Sigmoid colon (tissue), 7 donors: ENCODE measurements around the gene MCAT. TPM values are rescaled to one million over a fixed set of nuclear protein-coding genes. Genes with fewer than 3 reads are reported as not detected.

Experiments
- DNase-seq: peaks from one replicate; pipeline ENCODE4 v3.0.0-alpha.2; 2019
- H3K27ac ChIP-seq, 4 donors: fragments of 200-600 bp; sonication (generic); one replicate each; pipeline ENCODE4 v1.5.1; 2016 to 2019; ENCODE audit warnings: mild to moderate bottlenecking in 1 of 4
- H3K27me3 ChIP-seq, 3 donors: fragments of 200-600 bp; sonication (generic); one replicate each; pipeline ENCODE4 v1.5.1; 2019; ENCODE audit warnings: mild to moderate bottlenecking in 1 of 3
- H3K36me3 ChIP-seq, 4 donors: fragments of 200-600 bp; sonication (generic); one replicate each; pipeline ENCODE4 v1.5.1; 2016 to 2019
- H3K4me1 ChIP-seq, 4 donors: fragments of 200-600 bp; sonication (generic); one replicate each; pipeline ENCODE4 v1.5.1; 2017 to 2019
- H3K4me3 ChIP-seq, 4 donors: fragments of 200-600 bp; sonication (generic); one replicate each; pipeline ENCODE4 v1.5.1; 2017 to 2019; ENCODE audit warnings: mild to moderate bottlenecking in 2 of 4, moderate library complexity in 1 of 4
- H3K9me3 ChIP-seq, 4 donors: fragments of 200-600 bp in 3 of 4; sonication (generic) in 3 of 4; one replicate each; pipeline versions ENCODE4 v1.5.1 to v1.6.1; 2013 to 2019
- EP300 ChIP-seq, 4 donors: sonication (generic); formaldehyde crosslinking; IDR thresholded peaks; one replicate each; pipeline ENCODE4 v1.6.1; 2017; ENCODE audit warnings: antibody characterized with exemption in 4 of 4
- POLR2A ChIP-seq, 2 donors: fragments of 450-650 bp; IDR thresholded peaks; one replicate each; pipeline ENCODE4 v1.6.1; 2016; ENCODE audit warnings: antibody characterized with exemption in 2 of 2, mild to moderate bottlenecking in 2 of 2, moderate library complexity in 2 of 2
- POLR2AphosphoS5 ChIP-seq, 4 donors: sonication (generic); formaldehyde crosslinking; IDR thresholded peaks; one replicate each; pipeline ENCODE4 v1.6.1; 2017; ENCODE audit warnings: antibody characterized with exemption in 4 of 4
- WGBS, 2 donors: extraction: QIAGEN DNeasy Blood & Tissue Kit; methylation state at CpG; one replicate each; pipeline ENCODE4 v1.1.7; 2013; 5-methylcytosine and 5-hydroxymethylcytosine counted together
- intact Hi-C: fragments of 100-400 bp; cut with DNase I; formaldehyde crosslinking; loops from one replicate; pipeline ENCODE4 v1.15.1; 2023
- polyA plus RNA-seq, 3 donors: library from polyadenylated mRNA; stranded (reverse); fragments of 200-250 nt; gene quantifications; one replicate each; pipeline ENCODE4 v1.2.3, GENCODE V29; 2013
- total RNA-seq, 4 donors: library from RNA; depleted of rRNA; stranded (reverse); fragments of >200 nt; gene quantifications; one replicate each; pipeline ENCODE4 v1.1.0, GENCODE V29; 2016
- TF ChIP-seq, protein P1 (sequence below), 4 experiments: fragments of 450-650 bp in 3 of 4; fragments of 200-600 bp in 1 of 4; IDR thresholded peaks; one replicate each; pipeline ENCODE4 v1.5.1; 2016 to 2019; ENCODE audit warnings: antibody characterized with exemption in 4 of 4, mild to moderate bottlenecking in 3 of 4, moderate library complexity in 2 of 4
- donor health status: healthy with polysubstance abuse.
- donor health status: Bipolar disorder and iron deficiency.
- donor health status: healthy.

Gene MCAT
- total and polyA plus RNA-seq, 7 donors: 10.2 to 23.4 (median 16.8) TPM

DNA sequence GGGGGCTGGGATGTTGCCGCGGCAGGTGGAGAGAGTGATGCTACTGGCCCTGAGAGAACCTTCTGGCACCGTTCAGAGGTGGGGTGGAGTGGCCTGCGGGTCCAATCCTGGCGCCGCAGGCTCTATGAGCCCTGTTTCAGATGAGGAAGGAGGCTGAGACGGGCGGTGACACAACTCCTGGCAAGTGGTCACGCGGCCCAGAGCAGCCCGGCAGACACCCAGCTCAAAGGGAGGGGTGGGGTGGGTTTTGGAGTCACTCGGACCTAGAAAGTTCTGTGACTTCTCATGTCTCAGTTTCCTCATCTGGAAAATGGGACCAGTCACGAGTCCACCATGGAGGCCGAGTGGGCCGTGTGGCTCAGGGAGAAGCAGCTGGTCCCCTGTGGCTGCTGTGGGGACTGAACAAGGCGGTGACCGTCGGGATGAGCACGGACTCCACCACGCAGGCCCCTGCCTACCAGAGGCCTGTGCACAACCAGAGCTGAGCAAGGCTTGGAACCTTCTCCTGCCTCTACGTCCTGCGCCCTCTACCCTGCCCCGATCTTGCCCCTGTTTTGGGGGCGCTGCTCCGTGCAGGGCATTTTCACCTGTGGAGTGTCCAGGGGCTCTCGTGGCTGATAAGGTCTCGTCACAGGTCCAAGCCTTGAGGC, 11.8 kb upstream of the MCAT start:
- Histone ChIP-seq H3K4me3 (no peak overlapping the region), H3K4me1 (peaks cover 0 to 29% (median 23%) of the 10 kb centered on the region in 4 donors), H3K9me3 (no peaks in the 10 kb centered on the region), H3K27me3 (no peaks in the 10 kb centered on the region), H3K27ac (no peak overlapping the region), H3K36me3 (no peaks in the 10 kb centered on the region)
- WGBS, 2 donors: 83 to 87% methylated on average over 27 of the region's 27 CpGs
- DNase-seq: no peak
- intact Hi-C loops: no loop called here
- TF ChIP-seq POLR2AphosphoS5 (IDR thresholded peaks at IDR 0.05): no peak
- TF ChIP-seq EP300 (IDR thresholded peaks at IDR 0.05): no peak
- TF ChIP-seq POLR2A (IDR thresholded peaks at IDR 0.05): no peak
- TF ChIP-seq, protein P1, sequence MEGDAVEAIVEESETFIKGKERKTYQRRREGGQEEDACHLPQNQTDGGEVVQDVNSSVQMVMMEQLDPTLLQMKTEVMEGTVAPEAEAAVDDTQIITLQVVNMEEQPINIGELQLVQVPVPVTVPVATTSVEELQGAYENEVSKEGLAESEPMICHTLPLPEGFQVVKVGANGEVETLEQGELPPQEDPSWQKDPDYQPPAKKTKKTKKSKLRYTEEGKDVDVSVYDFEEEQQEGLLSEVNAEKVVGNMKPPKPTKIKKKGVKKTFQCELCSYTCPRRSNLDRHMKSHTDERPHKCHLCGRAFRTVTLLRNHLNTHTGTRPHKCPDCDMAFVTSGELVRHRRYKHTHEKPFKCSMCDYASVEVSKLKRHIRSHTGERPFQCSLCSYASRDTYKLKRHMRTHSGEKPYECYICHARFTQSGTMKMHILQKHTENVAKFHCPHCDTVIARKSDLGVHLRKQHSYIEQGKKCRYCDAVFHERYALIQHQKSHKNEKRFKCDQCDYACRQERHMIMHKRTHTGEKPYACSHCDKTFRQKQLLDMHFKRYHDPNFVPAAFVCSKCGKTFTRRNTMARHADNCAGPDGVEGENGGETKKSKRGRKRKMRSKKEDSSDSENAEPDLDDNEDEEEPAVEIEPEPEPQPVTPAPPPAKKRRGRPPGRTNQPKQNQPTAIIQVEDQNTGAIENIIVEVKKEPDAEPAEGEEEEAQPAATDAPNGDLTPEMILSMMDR (IDR thresholded peaks at IDR 0.05): no peak

DNA sequence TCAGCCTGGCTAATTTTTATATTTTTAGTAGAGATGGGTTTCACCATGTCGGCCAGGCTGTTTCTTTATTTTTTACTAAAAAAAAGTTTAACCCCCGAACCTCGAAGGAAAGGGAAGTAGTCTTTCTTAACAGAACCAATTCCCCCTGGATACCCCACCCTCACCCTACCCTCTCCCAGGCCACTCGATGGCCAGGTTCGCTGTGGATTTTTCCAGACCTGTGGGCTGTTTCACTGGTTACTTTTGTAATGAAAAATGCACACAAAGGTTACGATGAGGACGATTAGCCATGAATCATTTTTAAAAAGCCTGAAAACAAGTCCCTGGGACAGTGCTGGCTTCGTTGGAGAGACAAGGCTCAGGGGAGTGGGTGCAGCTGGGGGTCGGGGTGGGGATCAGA, 10.7 kb upstream of the MCAT start:
- DNase-seq: no peak
- Histone ChIP-seq H3K9me3 (no peaks in the 10 kb centered on the region), H3K36me3 (no peaks in the 10 kb centered on the region), H3K27ac (peak overlapping the region in 1 of 4 donors; percentile 37), H3K4me3 (no peak overlapping the region), H3K4me1 (peaks cover 0 to 29% (median 23%) of the 10 kb centered on the region in 4 donors), H3K27me3 (no peaks in the 10 kb centered on the region)
- WGBS, 2 donors: 63 to 74% methylated on average over 9 of the region's 9 CpGs
- TF ChIP-seq, protein P1 (IDR thresholded peaks at IDR 0.05): no peak
- TF ChIP-seq POLR2AphosphoS5 (IDR thresholded peaks at IDR 0.05) (no peak), POLR2A (IDR thresholded peaks at IDR 0.05) (no peak), EP300 (IDR thresholded peaks at IDR 0.05) (no peak)
- intact Hi-C loops: loop anchor here (2.0 kb wide), 1 partner anchor 33 kb away; the partner anchor contains the start of gene TTLL12

DNA sequence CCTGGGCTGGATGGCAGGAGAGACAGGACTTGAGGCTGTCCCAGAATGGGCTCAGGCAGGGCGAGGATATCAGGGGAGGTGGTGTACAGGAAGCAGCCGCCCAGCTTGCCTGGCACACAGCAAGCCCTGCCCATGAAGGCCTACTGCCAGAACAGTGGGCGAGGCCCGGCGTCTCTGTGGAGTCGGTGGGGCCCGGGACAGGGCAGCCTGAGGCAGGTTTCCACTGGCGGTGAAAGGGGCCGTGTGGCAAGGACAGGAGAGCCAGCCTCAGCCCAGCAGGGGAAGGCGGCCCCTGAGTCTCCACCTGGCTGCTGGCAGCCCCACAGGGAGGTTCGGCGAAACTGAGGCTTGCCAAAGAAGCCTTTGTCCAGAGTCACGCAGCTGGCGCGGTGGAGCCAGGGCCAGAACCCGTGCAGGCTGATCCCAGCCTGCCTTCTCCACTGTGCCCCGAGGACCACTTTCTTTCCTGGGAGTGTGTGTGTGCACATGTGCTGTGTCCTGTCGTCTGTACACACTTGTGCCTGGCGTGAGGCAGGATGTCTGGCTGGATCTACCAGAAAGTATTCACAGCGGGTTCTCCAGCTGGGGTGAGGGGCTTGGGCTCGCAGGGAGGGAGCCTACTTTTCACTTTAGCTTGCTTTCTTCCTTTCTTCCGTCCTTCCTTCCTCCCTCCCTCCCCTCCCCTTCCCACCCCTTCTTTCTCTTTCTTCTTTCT, 9.3 kb upstream of the MCAT start:
- TF ChIP-seq, protein P1 (IDR thresholded peaks at IDR 0.05): no peak
- peak in 3 of 4 donors; percentile 10 to 20 (median 17) for TF ChIP-seq POLR2AphosphoS5 (IDR thresholded peaks at IDR 0.05)
- H3K27ac ChIP-seq: peak overlapping the region; percentile 79 to 87 (median 84)
- H3K9me3 ChIP-seq: no peaks in the 10 kb centered on the region
- H3K27me3 ChIP-seq: no peaks in the 10 kb centered on the region
- WGBS, 2 donors: 4 to 19% methylated on average over 22 of the region's 22 CpGs
- DNase-seq: peak; percentile 88
- intact Hi-C loops: loop anchor here (2.0 kb wide), 1 partner anchor 34 kb away; the partner anchor contains the start of gene TTLL12
- H3K4me3 ChIP-seq: peak overlapping the region; percentile 66 to 87 (median 84)
- peaks cover 0 to 29% (median 23%) of the 10 kb centered on the region in 4 donors for H3K4me1 ChIP-seq
- no peaks in the 10 kb centered on the region for H3K36me3 ChIP-seq

DNA sequence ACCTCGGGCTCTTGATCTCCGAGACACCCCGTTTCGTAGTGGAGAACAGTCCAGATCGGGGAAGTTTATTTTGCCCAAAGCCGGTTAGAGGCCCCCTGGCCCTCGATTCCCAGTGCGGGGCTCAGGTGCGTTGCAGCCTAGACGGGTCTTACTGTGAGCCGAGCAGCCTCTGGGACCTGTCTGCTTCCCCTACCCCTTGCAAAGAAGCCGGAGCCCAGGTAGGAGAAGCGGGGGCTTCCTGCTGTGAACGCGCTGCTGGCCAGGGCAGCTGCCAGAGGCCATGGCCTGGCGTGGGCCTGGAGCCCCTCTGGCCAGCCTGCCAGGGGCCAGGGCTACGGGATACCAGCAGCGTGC, 8.8 kb upstream of the MCAT start:
- 3 to 15% methylated on average over 18 of the region's 18 CpGs for WGBS, 2 donors
- no peak for TF ChIP-seq POLR2A (IDR thresholded peaks at IDR 0.05)
- TF ChIP-seq, protein P1 (IDR thresholded peaks at IDR 0.05): no peak
- no peak for TF ChIP-seq EP300 (IDR thresholded peaks at IDR 0.05)
- TF ChIP-seq POLR2AphosphoS5 (IDR thresholded peaks at IDR 0.05): no peak
- Histone ChIP-seq H3K4me1 (peaks cover 0 to 29% (median 23%) of the 10 kb centered on the region in 4 donors), H3K36me3 (no peaks in the 10 kb centered on the region), H3K27ac (peak overlapping the region; percentile 79 to 87 (median 84)), H3K4me3 (peak overlapping the region; percentile 66 to 87 (median 84)), H3K27me3 (no peaks in the 10 kb centered on the region), H3K9me3 (no peaks in the 10 kb centered on the region)
- intact Hi-C loops: loop anchor here (2.0 kb wide), 1 partner anchor 35 kb away; the partner anchor contains the start of gene TTLL12
- DNase-seq: no peak
